ENCODE results near the gene ALG2. TPM values are rescaled to one million over a fixed set of nuclear protein-coding genes. Genes with fewer than 3 reads are reported as not detected.

The ALG2 gene
- total and polyA plus RNA-seq, 4 donors = 26.1 to 44.4 (median 37.1) TPM

DNA sequence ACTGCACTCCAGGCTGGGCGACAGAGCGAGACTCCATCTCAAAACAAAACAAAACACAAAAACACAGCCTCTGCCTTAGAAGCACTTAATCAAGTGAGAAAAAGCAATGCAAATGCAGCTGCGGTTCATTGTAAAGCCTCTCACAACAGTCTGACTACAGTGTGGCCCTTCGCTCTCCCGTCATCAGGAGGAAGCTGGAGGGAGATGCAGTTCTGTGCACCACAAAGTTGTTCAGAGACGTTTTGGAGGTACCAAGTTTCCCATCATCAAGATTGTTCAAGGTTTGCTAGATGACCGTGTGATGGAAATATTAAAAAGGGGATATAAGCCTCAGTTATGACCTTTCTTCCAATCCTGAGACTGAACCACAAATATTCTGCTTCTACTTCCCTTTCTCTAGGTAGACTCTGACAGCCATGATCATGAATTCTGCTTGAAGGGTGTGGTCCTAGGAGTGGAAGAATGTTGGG is 41.2 kb upstream of the ALG2 start:
- 85 to 87% methylated on average over 7 of the region's 7 CpGs for WGBS, 2 donors
- no peak overlapping the region for H3K9ac ChIP-seq (ENCODE audit: insufficient read depth in 1 of 2, low read length in 2 of 2)
- no peaks in the 10 kb centered on the region for H3K36me3 ChIP-seq (ENCODE audit: control insufficient read depth in 4 of 4, insufficient read depth in 4 of 4, low read length in 4 of 4)
- TF ChIP-seq, protein P1, sequence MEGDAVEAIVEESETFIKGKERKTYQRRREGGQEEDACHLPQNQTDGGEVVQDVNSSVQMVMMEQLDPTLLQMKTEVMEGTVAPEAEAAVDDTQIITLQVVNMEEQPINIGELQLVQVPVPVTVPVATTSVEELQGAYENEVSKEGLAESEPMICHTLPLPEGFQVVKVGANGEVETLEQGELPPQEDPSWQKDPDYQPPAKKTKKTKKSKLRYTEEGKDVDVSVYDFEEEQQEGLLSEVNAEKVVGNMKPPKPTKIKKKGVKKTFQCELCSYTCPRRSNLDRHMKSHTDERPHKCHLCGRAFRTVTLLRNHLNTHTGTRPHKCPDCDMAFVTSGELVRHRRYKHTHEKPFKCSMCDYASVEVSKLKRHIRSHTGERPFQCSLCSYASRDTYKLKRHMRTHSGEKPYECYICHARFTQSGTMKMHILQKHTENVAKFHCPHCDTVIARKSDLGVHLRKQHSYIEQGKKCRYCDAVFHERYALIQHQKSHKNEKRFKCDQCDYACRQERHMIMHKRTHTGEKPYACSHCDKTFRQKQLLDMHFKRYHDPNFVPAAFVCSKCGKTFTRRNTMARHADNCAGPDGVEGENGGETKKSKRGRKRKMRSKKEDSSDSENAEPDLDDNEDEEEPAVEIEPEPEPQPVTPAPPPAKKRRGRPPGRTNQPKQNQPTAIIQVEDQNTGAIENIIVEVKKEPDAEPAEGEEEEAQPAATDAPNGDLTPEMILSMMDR (IDR thresholded peaks at IDR 0.05; ENCODE audit: control extremely low read depth, extremely low read depth) = no peak
- no peak overlapping the region for H3K4me3 ChIP-seq
- H3K27me3 ChIP-seq (ENCODE audit: control insufficient read depth in 3 of 3, insufficient read depth in 3 of 3, low read length in 2 of 3) = peaks cover 0 to 9% (median 0%) of the 10 kb centered on the region in 3 donors
- H3K9me3 ChIP-seq (ENCODE audit: control insufficient read depth in 4 of 4, insufficient read depth in 3 of 4, low read length in 3 of 4) = no peaks in the 10 kb centered on the region
- ATAC-seq (ENCODE audit: insufficient read depth, low FRiP score) (no peak), DNase-seq (no peak)
- no peak overlapping the region for H3K27ac ChIP-seq (ENCODE audit: low read depth in 1 of 2, low read length in 1 of 2)
- peaks cover 0 to 9% (median 0%) of the 10 kb centered on the region in 5 donors for H3K4me1 ChIP-seq (ENCODE audit: control insufficient read depth in 5 of 5, insufficient read depth in 5 of 5, low read length in 5 of 5)

GRCh38 chr9:99261923-99262322 is 40.2 kb upstream of the ALG2 start:
- Histone ChIP-seq H3K27ac (ENCODE audit: low read depth in 1 of 2, low read length in 1 of 2) (no peak overlapping the region), H3K4me3 (no peak overlapping the region), H3K27me3 (ENCODE audit: control insufficient read depth in 3 of 3, insufficient read depth in 3 of 3, low read length in 2 of 3) (peaks cover 0 to 4% (median 0%) of the 10 kb centered on the region in 3 donors), H3K9ac (ENCODE audit: insufficient read depth in 1 of 2, low read length in 2 of 2) (no peak overlapping the region), H3K4me1 (ENCODE audit: control insufficient read depth in 5 of 5, insufficient read depth in 5 of 5, low read length in 5 of 5) (peaks cover 0 to 9% (median 0%) of the 10 kb centered on the region in 5 donors), H3K9me3 (ENCODE audit: control insufficient read depth in 4 of 4, insufficient read depth in 3 of 4, low read length in 3 of 4) (no peaks in the 10 kb centered on the region), H3K36me3 (ENCODE audit: control insufficient read depth in 4 of 4, insufficient read depth in 4 of 4, low read length in 4 of 4) (no peaks in the 10 kb centered on the region)
- DNase-seq = no peak
- 90 to 91% methylated on average over 2 of the region's 2 CpGs for WGBS, 2 donors
- ATAC-seq (ENCODE audit: insufficient read depth, low FRiP score) = no peak
- TF ChIP-seq, protein P1 (IDR thresholded peaks at IDR 0.05; ENCODE audit: control extremely low read depth, extremely low read depth) = no peak

DNA sequence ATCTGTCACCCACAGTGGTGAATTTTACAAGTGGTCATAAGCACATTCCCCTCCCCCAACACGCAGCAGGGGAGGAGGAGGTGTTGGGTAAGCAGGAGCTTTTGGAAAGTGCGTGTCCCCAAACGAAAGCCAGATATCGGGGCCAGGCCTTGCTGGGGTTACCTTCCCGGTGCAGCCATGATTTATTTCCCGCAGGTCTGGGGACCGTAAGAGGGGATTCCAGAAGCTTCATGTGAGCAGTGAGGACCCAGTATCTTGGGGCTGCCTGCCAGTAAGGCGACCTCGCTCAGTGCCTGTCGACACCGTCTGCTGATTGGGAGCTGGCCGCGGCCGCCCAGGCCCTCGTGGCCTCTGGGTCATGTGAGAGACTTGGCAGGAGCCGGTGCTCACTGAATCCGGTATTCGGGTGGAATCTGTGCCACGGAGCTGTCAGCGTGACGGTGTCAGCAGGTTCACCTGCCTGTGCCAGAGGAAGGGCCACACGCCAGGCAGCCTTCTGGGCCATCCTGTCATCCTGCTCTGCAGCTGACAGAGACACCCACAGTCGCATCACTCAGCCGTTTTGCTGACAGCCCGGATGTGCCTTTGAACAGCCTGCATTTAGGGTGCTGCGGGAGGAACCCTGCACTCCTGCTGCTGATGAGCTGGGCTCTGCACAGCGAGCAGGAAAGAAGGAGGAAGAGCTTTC is 37.6 kb upstream of the ALG2 start:
- DNase-seq (peak; percentile 51 to 64 (median 60)), ATAC-seq (ENCODE audit: insufficient read depth, low FRiP score) (peak; percentile 71)
- Histone ChIP-seq H3K9me3 (ENCODE audit: control insufficient read depth in 4 of 4, insufficient read depth in 3 of 4, low read length in 3 of 4) (no peaks in the 10 kb centered on the region), H3K27me3 (ENCODE audit: control insufficient read depth in 3 of 3, insufficient read depth in 3 of 3, low read length in 2 of 3) (no peaks in the 10 kb centered on the region), H3K4me1 (ENCODE audit: control insufficient read depth in 5 of 5, insufficient read depth in 5 of 5, low read length in 5 of 5) (peaks cover 0 to 9% (median 0%) of the 10 kb centered on the region in 5 donors), H3K9ac (ENCODE audit: insufficient read depth in 1 of 2, low read length in 2 of 2) (peak overlapping the region; percentile 23 to 50), H3K36me3 (ENCODE audit: control insufficient read depth in 4 of 4, insufficient read depth in 4 of 4, low read length in 4 of 4) (no peaks in the 10 kb centered on the region), H3K27ac (ENCODE audit: low read depth in 1 of 2, low read length in 1 of 2) (peak overlapping the region; percentile 43 to 71), H3K4me3 (no peak overlapping the region)
- TF ChIP-seq, protein P1 (IDR thresholded peaks at IDR 0.05; ENCODE audit: control extremely low read depth, extremely low read depth) = no peak
- WGBS, 2 donors = 19 to 37% methylated on average over 27 of the region's 27 CpGs
